Keratinocyte (primary cell): ENCODE measurements around the gene DCUN1D2. TPM values are rescaled to one million over a fixed set of nuclear protein-coding genes. Genes with fewer than 3 reads are reported as not detected.

Experiments used
- DNase-seq: peaks from one replicate; pipeline ENCODE4 v3.0.0-alpha.2; 2011; ENCODE audit warnings: low read depth, missing footprints, low spot score
- FAIRE-seq: peaks from 2 replicates; lab custom pipeline; 2011; peaks lifted over from hg19 to GRCh38; lab: Jason Lieb, UNC
- H2AFZ ChIP-seq: 2 replicates; pipeline ENCODE4 v1.6.0; 2012; ENCODE audit warnings: low read length, control low read depth, inconsistent platforms; ENCODE audit not compliant: control insufficient read depth
- H3K27ac ChIP-seq: 2 replicates; pipeline ENCODE4 v1.5.1; 2011; ENCODE audit warnings: low read length; ENCODE audit not compliant: control insufficient read depth, insufficient read depth
- H3K27me3 ChIP-seq: 3 replicates; pipeline ENCODE4 v1.6.0; 2011; ENCODE audit warnings: low read length; ENCODE audit not compliant: control insufficient read depth, insufficient read depth; ENCODE audit errors: extremely low read depth
- H3K36me3 ChIP-seq, 2 experiments: 2 replicates in 1 of 2; 3 replicates in 1 of 2; pipeline ENCODE4 v1.5.1; 2011; ENCODE audit warnings: low read length in 2 of 2, mild to moderate bottlenecking in 1 of 2; ENCODE audit not compliant: control insufficient read depth in 2 of 2, insufficient read depth in 2 of 2; ENCODE audit errors: extremely low read depth in 1 of 2
- H3K4me1 ChIP-seq: 3 replicates; pipeline ENCODE4 v1.5.1; 2011; ENCODE audit warnings: low read length; ENCODE audit not compliant: control insufficient read depth, insufficient read depth; ENCODE audit errors: extremely low read depth
- H3K4me2 ChIP-seq: 3 replicates; pipeline ENCODE4 v1.6.0; 2011; ENCODE audit warnings: low read depth, low read length; ENCODE audit not compliant: control insufficient read depth, insufficient read depth; ENCODE audit errors: extremely low read depth
- H3K4me3 ChIP-seq, 3 experiments: fragments of 200-600 bp in 1 of 3; sonication (generic) in 1 of 3; 2 replicates in 2 of 3; 3 replicates in 1 of 3; pipeline ENCODE4 v1.5.1; 2011 to 2016; ENCODE audit warnings: low read length in 3 of 3, mild to moderate bottlenecking in 3 of 3, control low read depth in 2 of 3, inconsistent platforms in 1 of 3, low read depth in 1 of 3, mixed read lengths in 1 of 3, mixed run types in 1 of 3, moderate library complexity in 1 of 3; ENCODE audit not compliant: control insufficient read depth in 2 of 3, insufficient read depth in 2 of 3; ENCODE audit errors: extremely low read depth in 1 of 3
- H3K79me2 ChIP-seq: 2 replicates; pipeline ENCODE4 v1.6.0; 2012; ENCODE audit warnings: low read length; ENCODE audit not compliant: control insufficient read depth, insufficient read depth
- H3K9ac ChIP-seq: 3 replicates; pipeline ENCODE4 v1.6.0; 2011; ENCODE audit warnings: low read length; ENCODE audit not compliant: control insufficient read depth, insufficient read depth; ENCODE audit errors: extremely low read depth
- H3K9me1 ChIP-seq: 3 replicates; pipeline ENCODE4 v1.6.0; 2011; ENCODE audit warnings: low read length; ENCODE audit not compliant: control insufficient read depth, insufficient read depth; ENCODE audit errors: extremely low read depth
- H3K9me3 ChIP-seq: 2 replicates; pipeline ENCODE4 v1.5.1; 2012; ENCODE audit warnings: low read depth, low read length; ENCODE audit not compliant: control insufficient read depth
- H4K20me1 ChIP-seq: 3 replicates; pipeline ENCODE4 v1.6.0; 2011; ENCODE audit warnings: low read length; ENCODE audit not compliant: control insufficient read depth, insufficient read depth; ENCODE audit errors: extremely low read depth
- CTCF ChIP-seq, 3 experiments: IDR thresholded peaks in 1 of 3; conservative IDR thresholded peaks in 1 of 3; optimal IDR thresholded peaks in 1 of 3; 2 replicates in 2 of 3; 3 replicates in 1 of 3; pipeline versions ENCODE3 to v1.5.1; 2011; ENCODE audit warnings: low read length in 3 of 3, mild to moderate bottlenecking in 3 of 3, moderate library complexity in 2 of 3, control low read depth in 1 of 3, inconsistent platforms in 1 of 3; ENCODE audit not compliant: insufficient read depth in 2 of 3; ENCODE audit errors: extremely low read depth in 1 of 3
- EZH2 ChIP-seq: IDR thresholded peaks from one replicate; pipeline ENCODE4 v1.6.1; 2012; ENCODE audit warnings: inconsistent platforms, mild to moderate bottlenecking, low read length, moderate library complexity
- dilution Hi-C: fragments of 300-500 bp; cut with MboI; formaldehyde crosslinking; loops from one replicate; pipeline ENCODE4 v1.7.0; 2020; ENCODE audit warnings: low sequenced_read_pairs; ENCODE audit not compliant: extremely low pct_ligation_motif_present
- polyA plus RNA-seq, 5 experiments: library from polyadenylated mRNA; depleted of rRNA in 3 of 5; stranded (reverse) in 3 of 5; stranded (forward) in 1 of 5; unstranded in 1 of 5; fragments of >200 nt; gene quantifications; 1 replicate in 1 of 5; 2 replicates in 3 of 5; 3 replicates in 1 of 5; pipeline versions ENCODE4 v1.2.1 to v1.2.3, GENCODE V29; 2011 to 2012; ENCODE audit warnings: missing spikeins in 2 of 5, low read depth in 1 of 5, low replicate concordance in 1 of 5

The DCUN1D2 gene
- polyA plus RNA-seq, 1 donor (not counting 4 experiments of a cell fraction or from before 2014, with no cell fraction given) = 9.1 TPM

GRCh38 chr13:113520571-113520970 lies 30.1 kb upstream of the DCUN1D2 start:
- DNase-seq = no peak
- Histone ChIP-seq H3K36me3 (peaks cover 10 to 14% of the 10 kb centered on the region in 2 experiments), H3K9me1 (no peaks in the 10 kb centered on the region), H3K9ac (no peak overlapping the region), H3K4me1 (no peaks in the 10 kb centered on the region), H3K9me3 (no peaks in the 10 kb centered on the region), H4K20me1 (no peaks in the 10 kb centered on the region), H3K4me3 (no peak overlapping the region), H3K27me3 (no peaks in the 10 kb centered on the region), H3K4me2 (no peak overlapping the region), H2AFZ (no peak overlapping the region), H3K27ac (no peak overlapping the region), H3K79me2 (peaks cover 6% of the 10 kb centered on the region)
- FAIRE-seq = no peak
- dilution Hi-C loops = no loop called here
- TF ChIP-seq CTCF (optimal IDR thresholded peaks at IDR 0.05 in 1 of 3, IDR thresholded peaks at IDR 0.05 in 1 of 3, conservative IDR thresholded peaks at IDR 0.05 in 1 of 3; ENCODE audit: extremely low read depth in 1 of 3, insufficient read depth in 2 of 3, low read length in 3 of 3) (no peak), EZH2 (no peak)

GRCh38 chr13:113519556-113519955 lies 29.0 kb upstream of the DCUN1D2 start:
- no peaks in the 10 kb centered on the region for H3K9me3 ChIP-seq
- H3K4me2 ChIP-seq = no peak overlapping the region
- H3K27me3 ChIP-seq = no peaks in the 10 kb centered on the region
- dilution Hi-C loops = no loop called here
- H3K9ac ChIP-seq = no peak overlapping the region
- DNase-seq (no peak), FAIRE-seq (no peak)
- H3K4me1 ChIP-seq = no peaks in the 10 kb centered on the region
- H3K4me3 ChIP-seq = no peak overlapping the region
- no peak for TF ChIP-seq EZH2
- no peak for TF ChIP-seq CTCF (optimal IDR thresholded peaks at IDR 0.05 in 1 of 3, IDR thresholded peaks at IDR 0.05 in 1 of 3, conservative IDR thresholded peaks at IDR 0.05 in 1 of 3; ENCODE audit: extremely low read depth in 1 of 3, insufficient read depth in 2 of 3, low read length in 3 of 3)
- no peaks in the 10 kb centered on the region for H4K20me1 ChIP-seq
- no peaks in the 10 kb centered on the region for H3K9me1 ChIP-seq
- no peak overlapping the region for H2AFZ ChIP-seq
- peaks cover 10 to 14% of the 10 kb centered on the region in 2 experiments for H3K36me3 ChIP-seq
- peaks cover 6% of the 10 kb centered on the region for H3K79me2 ChIP-seq
- no peak overlapping the region for H3K27ac ChIP-seq
